HG03060 (cell line): ENCODE measurements around the gene DST.
A peak's percentile ranks its signal among the peaks of the same experiment; 100 is the strongest.
"Not testable (repeated sequence)": the region's sequence is repeated elsewhere in the genome, so short reads cannot be mapped to it uniquely, and the experiment has no call there.

Experiments used
- ATAC-seq: cut with Tn5 transposase; IDR thresholded peaks from one replicate; pipeline ENCODE4 v1.9.1; 2021; ENCODE audit warnings: low read depth, moderate number of reproducible peaks; ENCODE audit not compliant: unreplicated experiment

DST gene

DNA sequence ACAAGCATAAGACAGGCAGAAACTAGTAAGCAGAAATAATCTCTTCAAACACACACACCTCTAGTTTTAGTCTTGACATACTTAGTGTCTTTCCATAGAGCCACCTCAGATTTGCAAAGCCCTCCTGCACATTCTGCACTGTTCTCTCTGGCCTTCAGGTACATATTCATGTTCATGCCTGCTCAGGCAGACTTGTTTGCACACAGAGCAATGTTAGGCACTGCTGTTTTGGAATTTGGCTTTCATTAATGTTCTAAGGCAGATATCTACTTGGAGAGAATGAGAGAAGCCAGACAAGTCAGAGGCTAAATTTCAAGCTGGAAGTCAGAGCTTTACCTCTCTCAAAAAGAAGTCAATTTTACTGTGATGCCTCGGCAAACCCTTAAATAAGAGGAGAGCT is 21.3 kb upstream of the DST start:
- no peak for ATAC-seq

DNA sequence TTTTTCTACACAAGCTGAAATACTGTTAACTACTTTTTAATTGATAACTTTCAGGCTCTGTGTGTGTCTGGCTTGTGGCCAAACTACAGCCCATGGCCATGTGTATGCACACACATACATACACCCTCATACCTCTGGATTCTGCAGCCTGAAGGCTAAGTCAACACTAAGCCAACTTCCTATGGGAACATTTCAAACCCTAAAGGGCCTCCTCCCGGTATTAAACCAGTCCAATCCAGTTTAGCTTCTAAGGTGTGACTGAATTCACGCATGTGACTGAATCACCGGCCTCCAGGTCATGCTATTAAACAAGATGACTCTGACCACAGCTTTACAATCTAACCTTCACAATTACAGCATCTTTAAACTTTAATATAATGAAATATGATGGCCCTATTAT is 20.7 kb upstream of the DST start:
- ATAC-seq: no peak

DNA sequence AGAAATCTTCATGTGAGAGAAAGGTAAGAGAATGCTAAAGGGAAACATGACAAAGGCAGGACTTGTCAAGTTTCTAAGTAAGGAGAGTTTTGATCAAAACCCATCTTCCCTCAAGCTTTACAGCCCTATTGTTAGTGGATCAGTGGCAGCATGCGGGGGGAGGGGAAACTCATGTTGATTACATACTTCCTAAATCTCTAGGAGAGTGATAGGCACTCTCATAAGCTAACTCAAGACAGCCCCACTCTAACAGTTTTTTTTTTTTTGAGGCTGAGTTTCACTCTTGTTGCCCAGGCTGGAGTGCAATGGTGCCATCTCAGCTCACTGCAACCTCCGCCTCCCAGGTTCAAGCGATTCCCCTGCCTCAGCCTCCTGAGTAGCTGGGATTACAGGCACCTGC is 18.6 kb upstream of the DST start:
- ATAC-seq: not testable (repeated sequence)

DNA sequence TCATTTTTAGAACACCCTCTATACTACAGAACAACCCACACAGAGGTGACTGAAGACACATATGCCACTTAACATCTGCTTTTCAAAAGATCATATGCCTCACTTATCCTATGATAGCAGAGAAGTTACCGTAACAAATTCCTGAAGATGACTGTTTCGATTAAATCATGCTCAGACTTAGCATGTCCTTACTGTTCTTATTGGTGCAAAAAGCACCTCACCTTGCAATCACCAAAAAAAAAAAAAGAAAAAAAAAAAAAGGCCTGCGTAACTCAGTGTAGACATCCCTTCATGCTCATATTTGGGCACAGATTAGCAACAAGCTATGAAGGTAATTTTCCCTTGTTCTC is 17.7 kb upstream of the DST start:
- peak; percentile 12 for ATAC-seq

DNA sequence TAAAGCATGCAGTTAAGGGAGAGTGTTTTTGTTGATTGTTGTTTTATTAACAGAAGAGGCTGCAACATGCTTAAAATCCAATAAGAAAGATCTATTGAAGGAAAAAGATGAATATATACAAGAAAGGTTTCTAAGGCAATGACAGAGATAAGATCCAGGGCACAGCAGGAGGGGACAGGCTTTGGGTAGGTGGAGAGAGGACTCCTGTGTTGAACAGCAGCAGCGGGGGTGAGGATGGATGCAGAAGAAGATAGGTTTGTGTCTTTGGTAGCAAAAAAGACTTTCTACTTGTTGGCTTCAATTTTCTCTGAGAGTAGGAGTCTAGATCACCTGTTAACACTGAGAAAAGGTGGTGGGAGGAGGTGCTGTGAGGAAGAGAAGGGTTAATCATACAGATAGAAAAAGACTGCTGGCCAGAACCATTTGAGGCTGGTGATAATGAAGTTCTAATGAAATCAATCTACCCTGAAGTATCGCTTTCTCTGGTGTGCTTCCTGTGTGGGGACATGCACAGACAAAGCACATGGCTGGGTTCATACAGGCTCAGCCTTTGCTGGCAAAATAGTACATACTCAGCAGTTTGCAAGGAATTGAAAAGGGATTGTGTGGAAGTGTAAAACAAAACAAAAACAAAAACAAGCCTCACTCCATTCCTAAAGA is 17.2 kb upstream of the DST start:
- peak; percentile 71 for ATAC-seq

DNA sequence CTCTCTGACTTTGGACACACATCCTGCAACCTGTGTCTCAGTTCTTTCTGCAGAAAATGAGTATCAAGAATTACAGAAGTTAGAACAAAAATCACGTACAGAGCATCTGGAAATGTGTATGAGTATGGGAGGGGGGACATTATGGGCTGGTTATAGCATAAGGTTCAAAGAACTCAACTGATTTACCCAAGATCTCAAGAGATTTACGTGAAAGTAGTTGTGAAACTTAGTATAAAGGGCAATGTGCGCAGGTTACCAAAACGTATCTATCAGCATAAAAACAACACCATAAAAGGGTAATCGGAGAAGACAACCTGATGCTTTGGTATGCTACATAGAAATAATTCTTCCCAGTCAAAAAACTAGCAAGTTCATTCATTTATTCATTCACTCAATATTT is 15.6 kb upstream of the DST start:
- no peak for ATAC-seq

DNA sequence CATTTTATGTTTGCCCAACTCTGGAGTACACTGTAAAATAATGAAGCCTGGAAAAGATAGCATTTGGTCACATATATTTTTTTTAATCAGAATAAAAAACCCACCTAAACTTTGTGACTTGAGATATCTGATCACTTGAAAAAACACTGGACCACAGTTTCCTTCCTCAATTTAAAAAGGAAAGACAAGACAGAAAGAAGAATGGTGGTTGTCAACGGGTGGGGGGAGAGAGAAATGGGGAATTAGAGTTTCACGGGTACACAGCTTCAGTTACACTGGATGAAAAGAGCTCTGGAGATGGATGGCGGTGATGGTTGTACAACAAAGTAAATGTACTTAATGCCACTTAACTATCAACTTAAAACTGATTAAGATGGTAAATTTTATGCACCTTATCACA is 14.7 kb upstream of the DST start:
- no peak for ATAC-seq

DNA sequence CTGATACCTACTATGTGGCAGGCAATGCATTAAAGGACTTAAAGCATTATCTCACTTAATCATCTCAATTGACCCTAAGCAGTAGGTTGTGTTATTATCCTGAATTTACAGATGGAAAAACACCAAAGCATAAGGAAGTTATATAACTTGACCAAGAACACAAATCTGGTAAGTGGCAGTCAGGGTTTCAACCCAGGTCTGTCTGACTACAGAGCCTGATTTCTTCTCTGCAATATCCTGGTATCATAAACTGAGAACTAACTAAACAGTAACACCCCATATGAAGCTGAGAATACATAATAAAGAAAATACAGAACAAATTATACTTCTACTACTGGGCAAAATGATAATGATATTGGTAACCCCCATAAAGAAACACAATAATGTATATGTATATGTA is 13.8 kb upstream of the DST start:
- no peak for ATAC-seq

DNA sequence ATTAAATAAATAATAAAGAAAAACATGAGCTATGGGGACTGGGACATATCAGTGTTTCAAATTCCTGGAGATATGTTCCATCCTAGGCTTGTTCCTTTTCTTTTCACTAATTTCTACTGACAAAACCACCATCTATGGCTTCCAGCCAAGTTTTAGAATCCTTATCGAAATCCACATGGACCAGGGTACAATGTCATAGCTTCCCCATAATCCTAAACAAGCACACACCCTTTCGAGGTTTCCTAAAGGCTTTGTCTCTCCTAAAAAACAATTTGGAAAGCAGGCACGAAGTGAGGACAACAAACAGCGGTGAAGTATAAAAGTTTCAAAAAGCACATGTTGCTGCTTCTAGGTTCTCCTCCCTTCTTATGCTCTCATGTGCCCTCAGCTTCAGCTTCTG is 13.3 kb upstream of the DST start:
- no peak for ATAC-seq

DNA sequence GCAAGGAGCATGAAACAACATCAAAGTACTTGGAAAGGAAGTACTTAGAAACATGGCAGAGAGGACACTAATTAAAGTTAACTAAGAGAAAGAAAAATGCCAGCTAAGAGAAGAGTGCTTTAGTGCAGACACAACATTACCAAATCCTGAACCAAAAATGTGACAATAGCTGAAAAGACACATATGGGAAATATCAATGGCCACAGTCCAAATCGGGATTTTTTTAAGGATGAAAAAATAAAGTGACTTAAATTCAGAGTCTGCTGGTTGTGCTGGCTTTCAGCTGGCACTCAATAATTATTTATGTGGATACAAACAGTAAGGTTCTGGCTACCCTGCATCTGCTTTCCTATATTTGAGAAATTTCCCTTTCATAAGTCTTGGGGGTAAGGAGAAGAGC is 12.6 kb upstream of the DST start:
- ATAC-seq: no peak

DNA sequence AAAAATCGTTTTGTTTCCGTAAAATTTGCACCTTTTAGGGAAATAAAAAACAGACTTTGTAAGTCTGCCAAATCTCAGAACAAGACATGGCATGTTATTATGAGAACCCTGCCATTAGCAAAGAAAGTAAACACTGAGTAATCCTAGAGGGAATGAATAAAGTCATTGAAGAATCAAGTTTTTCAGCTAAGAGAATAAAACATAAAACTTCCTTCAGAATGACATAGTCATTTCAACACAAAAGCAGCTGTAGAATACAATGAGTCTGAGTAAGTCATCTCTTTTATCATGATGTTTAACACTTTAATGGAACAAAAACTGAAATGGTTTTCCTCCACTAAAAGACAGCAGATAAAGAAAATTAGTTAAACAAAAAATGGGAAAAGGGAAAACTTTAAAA is 10.3 kb upstream of the DST start:
- no peak for ATAC-seq

DNA sequence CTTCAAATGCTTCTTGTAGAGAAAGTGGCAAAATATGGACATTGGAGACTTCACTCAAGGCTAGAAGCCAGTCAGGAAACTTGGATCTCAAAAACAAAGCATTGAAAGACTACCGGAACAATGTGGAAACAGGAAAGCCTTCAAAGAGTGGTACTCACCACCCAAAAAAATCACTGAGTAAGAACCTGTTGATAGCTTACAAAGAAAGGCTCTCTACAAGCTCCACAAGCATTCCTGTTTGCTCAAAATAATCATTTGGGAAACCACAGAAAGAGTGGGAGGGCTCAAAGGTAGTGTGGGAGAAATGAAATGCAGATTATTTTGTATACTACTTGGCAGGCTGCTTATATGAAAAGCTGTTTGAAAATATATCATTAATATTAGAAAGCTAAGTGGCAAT is 9.5 kb upstream of the DST start:
- ATAC-seq: no peak

DNA sequence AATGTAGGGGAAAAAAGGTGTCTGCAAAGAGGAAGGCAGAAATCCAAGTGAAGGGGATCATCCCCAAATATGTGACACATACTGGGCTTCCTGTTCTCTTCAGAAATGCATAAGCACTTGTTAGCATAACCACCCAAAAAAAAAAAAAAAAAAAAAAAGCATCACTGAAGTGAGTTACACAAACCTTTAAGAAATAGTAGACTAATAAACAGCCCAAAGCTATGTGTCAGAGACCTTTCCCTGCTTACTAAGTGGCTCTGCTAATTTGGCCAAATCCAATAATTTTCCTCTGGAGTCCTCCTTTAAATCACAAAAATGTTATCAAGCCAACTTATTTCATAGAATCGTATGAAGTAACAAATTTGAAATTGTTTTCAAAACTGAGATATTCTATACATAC is 7.5 kb upstream of the DST start:
- no peak for ATAC-seq

DNA sequence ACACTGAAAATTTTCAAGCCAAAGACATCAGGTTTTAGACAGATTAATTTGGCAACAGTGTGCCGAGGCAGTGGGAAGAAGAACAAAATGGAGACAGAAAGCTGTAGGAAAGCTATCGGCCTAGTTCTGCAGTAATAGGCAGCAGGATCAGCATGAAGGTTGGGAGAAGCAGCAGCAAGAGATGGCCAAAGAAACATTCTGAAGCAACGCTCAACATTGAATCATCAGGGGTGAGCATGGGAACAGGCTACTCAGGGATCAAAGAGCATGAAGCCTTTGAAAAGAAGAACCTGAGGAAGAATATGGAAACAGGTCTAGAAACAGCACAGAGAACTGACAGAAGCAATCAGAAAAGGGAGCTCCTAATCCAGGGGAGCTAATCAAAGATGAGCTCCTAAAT is 7.1 kb upstream of the DST start:
- no peak for ATAC-seq

DNA sequence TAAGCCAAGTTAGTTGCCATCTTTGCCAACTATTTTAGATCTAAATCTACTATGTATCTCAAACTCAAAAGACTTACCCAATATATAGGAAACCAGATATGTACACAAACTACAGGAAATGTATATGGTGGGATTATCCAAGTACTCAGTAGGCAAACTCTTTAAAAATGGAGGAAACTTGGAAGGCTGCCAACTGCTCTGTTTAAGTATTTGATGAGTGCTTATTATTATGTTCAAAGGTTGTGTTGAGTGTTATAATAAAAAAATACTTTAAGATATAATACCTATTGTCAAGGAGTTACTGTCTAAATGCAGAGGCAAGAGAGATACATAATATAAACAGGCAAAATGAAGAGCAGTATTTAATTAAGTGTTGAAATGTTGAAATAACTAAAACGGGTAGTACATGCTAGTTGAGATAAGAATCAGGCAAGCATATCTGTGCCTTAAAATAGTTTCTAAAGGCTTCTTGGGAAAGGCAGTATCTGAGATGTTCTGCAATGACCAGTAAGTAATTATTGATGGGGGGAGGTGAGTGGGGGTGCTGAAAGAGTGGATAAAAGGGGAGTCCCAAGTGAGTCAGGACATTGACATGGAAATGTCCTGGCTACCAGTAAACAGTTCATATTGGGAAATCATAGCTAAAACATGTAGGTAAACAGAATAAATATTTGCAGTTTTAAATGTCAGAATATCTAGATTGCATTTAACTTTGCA is 6.5 kb upstream of the DST start:
- no peak for ATAC-seq

DNA sequence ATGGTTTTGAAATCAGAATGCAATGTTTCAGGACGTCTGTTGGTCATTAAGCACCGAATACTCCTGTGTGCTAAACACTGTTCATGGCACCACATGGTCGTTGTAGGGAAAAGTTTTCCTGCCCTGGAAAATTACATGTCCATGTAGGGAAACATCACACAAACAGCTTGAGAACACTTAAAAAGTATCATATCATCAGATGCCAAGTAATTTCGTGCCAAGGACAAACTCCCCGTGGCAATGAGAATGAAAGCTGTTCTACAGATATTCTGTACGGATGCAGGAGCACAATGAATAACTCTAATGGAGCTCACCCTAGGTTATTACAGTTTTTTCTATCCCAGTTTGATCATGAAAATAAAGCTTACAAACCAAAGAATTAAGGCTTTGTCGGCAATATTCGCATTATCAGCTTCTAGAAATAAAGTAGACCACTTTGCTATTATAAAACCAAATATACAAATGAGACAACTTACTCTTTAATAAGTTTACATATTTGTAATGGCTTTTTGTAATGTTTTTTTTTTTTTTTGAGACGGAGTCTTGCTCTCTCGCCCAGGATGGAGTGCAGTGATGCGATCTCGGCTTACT is 4.6 kb upstream of the DST start:
- ATAC-seq: no peak

DNA sequence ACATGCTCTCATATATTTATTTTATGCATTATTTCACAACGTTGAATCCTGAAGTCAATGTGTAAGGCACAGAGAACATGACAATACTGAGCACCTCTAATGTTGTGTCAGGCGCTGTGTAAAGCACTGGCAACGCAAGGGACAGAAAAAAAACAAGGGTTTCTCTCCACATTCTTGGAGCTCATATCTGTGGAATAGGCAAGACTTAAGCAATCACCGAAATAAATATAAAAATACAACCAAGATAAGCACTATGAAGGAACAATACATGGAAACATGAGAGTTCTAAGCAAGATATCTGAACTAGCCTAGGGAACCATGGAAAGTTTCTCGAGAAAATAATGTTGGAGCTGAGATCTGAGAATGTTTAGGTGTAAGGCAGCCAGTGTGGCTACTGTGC is 1.7 kb upstream of the DST start:
- no peak for ATAC-seq

DNA sequence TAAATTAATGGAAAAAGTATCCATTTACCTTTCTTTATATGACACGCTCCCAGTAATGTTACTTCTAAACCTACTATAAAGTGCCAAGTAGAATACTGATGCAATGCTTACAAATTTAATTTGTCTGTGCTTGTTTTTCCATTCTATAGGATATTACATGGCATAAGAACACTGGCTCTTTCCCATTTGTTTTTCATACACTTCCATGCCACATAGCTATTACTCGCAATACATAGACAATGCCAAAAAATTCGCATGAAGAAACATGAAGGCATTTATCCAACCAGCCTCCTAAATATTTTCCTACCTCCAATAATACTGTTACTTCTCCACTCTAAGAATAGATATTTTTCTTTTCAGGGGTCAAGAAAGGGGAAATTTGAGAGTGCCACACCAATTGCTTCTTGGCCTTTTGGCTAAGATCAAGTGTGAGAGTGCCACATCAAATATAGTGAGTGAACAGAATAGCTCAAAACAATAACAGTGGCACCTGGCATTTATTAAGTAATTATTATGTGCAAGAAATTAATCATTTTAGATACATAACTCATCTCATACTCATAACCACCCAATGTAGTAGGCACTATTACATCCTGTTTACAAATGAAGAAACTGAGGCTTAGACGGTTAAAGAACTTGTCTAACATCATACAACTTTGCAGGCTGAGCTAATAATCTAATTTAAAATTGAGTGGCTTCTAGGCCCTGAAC is 845 bp upstream of the DST start:
- ATAC-seq: no peak

DNA sequence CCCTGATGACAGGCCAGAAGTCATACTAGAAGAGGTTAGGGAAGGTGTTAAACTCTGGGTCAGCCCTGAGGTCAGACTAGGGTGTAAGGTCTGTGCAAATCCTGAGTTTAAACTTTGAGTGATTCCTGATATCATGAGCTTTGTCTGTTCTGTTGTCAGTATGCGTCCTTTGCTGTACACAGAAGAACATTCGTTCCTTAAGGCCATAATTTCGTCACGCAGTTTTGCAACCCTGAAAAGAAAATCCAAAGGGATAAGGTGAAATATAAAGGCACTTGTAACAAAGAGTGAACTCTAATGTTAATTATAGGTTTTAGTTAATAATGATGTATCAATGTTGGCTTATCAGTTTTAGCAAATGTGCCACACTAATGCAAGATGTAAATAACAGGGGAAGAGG is 2.3 kb downstream of the DST start:
- ATAC-seq: no peak

DNA sequence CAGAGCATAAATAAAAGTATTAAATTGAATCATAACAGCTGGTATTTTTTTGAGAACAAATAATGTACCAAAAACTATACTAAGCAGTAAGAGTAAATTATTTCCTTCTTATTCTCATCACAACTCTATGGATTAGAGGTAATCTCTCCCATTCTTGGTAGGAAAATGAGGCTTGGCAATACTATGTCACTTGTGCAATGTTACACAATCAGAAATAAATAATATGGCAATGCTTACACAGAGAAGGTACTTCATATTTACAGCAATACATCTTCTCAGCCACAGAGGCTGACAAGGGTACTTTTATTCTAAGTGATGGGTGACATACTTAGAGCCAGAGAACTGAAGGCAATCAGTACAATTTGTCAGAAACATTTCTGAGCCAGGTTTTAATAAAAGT is 3.9 kb downstream of the DST start:
- no peak for ATAC-seq

DNA sequence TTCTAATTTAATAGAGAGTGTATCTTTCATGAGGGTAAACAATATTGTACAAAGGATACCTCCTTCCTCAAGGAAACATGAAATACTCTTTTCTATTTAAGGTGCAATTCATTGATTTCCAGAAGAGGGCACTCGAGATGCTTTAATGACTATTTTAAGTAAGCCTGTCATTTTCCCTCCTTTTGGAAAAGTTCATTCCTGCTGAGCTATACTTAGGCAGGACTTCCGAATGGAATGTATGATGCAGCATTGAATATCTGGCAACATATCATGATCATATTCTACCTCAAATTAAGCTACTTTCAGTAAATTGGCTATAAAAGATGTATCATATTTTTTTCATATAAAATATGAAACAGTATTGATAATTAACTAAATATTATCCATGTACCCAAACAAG is 5.0 kb downstream of the DST start:
- ATAC-seq: no peak

DNA sequence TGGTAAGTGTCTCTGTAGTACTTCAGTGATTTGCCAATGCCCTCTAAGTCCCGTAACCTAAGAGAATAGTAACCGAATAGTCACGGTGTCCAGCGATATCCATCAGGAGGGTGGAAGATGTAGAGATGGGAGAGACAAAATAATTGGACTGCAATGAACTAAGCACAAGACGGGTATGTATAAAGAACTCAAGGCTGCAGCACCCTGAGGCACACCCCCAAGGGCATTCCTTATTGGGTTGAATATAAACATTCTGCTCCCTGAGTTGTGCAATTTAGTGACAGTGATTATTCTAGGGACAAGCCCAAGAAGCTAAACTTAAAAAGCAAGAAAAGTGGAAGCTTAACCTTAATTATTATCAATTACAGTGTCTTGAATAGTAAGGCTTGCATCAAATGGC is 14.6 kb downstream of the DST start:
- ATAC-seq: no peak
